GM23338 (cell line): ENCODE results near the gene TEX30. TPM values are rescaled to one million over a fixed set of nuclear protein-coding genes. Genes with fewer than 3 reads are reported as not detected.

Source experiments
- ATAC-seq: fragments of 200-7000 bp; cut with Tn5 transposase; 3 replicates; pipeline ENCODE4 v1.9.1; 2020
- DNase-seq: peaks from one replicate; pipeline ENCODE4 v3.0.0-alpha.2; 2015; ENCODE audit warnings: low spot score
- H2AFZ ChIP-seq: fragments of 200-600 bp; sonication (generic); 2 replicates; pipeline ENCODE4 v1.8.0; 2016; ENCODE audit warnings: antibody characterized with exemption, mild to moderate bottlenecking, moderate library complexity
- H3F3A ChIP-seq: fragments of 200-600 bp; sonication (generic); replicated peaks from 2 replicates; pipeline ENCODE4 v1.8.0; 2017; ENCODE audit warnings: antibody characterized with exemption, mixed run types, low read depth
- H3K27ac ChIP-seq: fragments of 200-600 bp; sonication (generic); 2 replicates; pipeline ENCODE4 v1.6.1; 2016; ENCODE audit warnings: low read depth
- H3K27me3 ChIP-seq: fragments of 200-600 bp; sonication (generic); 2 replicates; pipeline ENCODE4 v1.8.0; 2016; ENCODE audit warnings: mild to moderate bottlenecking, mixed run types, moderate library complexity; ENCODE audit not compliant: insufficient read depth
- H3K36me3 ChIP-seq: fragments of 200-600 bp; sonication (generic); 2 replicates; pipeline ENCODE4 v1.8.0; 2016; ENCODE audit warnings: mild to moderate bottlenecking; ENCODE audit not compliant: insufficient read depth
- H3K4me1 ChIP-seq: fragments of 200-600 bp; sonication (generic); 2 replicates; pipeline ENCODE4 v1.8.0; 2016; ENCODE audit warnings: mild to moderate bottlenecking, moderate library complexity; ENCODE audit not compliant: insufficient read depth
- H3K4me2 ChIP-seq: fragments of 200-600 bp; sonication (generic); 2 replicates; pipeline ENCODE4 v1.7.1; 2017; ENCODE audit warnings: mixed run types
- H3K4me3 ChIP-seq: fragments of 200-600 bp; sonication (generic); 2 replicates; pipeline ENCODE4 v1.6.1; 2016; ENCODE audit warnings: mixed run types
- H3K79me2 ChIP-seq: fragments of 200-600 bp; sonication (generic); replicated peaks from 2 replicates; pipeline ENCODE4 v1.8.0; 2017; ENCODE audit warnings: mild to moderate bottlenecking; ENCODE audit not compliant: insufficient read depth
- H3K9me2 ChIP-seq: fragments of 200-600 bp; sonication (generic); 2 replicates; pipeline ENCODE4 v1.8.0; 2017; ENCODE audit not compliant: insufficient read depth
- H4K20me1 ChIP-seq: fragments of 200-600 bp; sonication (generic); replicated peaks from 2 replicates; pipeline ENCODE4 v1.8.0; 2017; ENCODE audit warnings: mild to moderate bottlenecking; ENCODE audit not compliant: insufficient read depth
- H3K27ac Mint-ChIP-seq: 2 replicates; pipeline ENCODE4 v1.8.0; 2020; ENCODE audit warnings: inconsistent platforms, mild to moderate bottlenecking, moderate library complexity, mixed read lengths
- H3K27me3 Mint-ChIP-seq: 3 replicates; pipeline ENCODE4 v1.8.0; 2022; ENCODE audit warnings: low read depth, mild to moderate bottlenecking, moderate library complexity, mixed read lengths, inconsistent platforms; ENCODE audit not compliant: insufficient read depth, poor library complexity
- H3K36me3 Mint-ChIP-seq: 3 replicates; pipeline ENCODE4 v1.8.0; 2021; ENCODE audit warnings: low read depth, mild to moderate bottlenecking, inconsistent platforms, moderate library complexity, mixed read lengths
- H3K4me1 Mint-ChIP-seq: 3 replicates; pipeline ENCODE4 v1.8.0; 2020; ENCODE audit warnings: mild to moderate bottlenecking, inconsistent platforms, mixed read lengths
- H3K4me3 Mint-ChIP-seq: 3 replicates; pipeline ENCODE4 v1.8.0; 2021; ENCODE audit warnings: moderate library complexity, mild to moderate bottlenecking, inconsistent platforms, mixed read lengths
- H3K9me3 Mint-ChIP-seq: 3 replicates; pipeline ENCODE4 v1.8.0; 2020; ENCODE audit warnings: moderate library complexity, mild to moderate bottlenecking, inconsistent platforms, mixed read lengths
- CREB1 ChIP-seq: fragments of 250-450 bp; sonication (Bioruptor Pico); IDR thresholded peaks from 2 replicates; pipeline ENCODE4 v1.5.0; 2020; ENCODE audit warnings: low read depth, mild to moderate bottlenecking, moderate library complexity
- EZH2 ChIP-seq: fragments of 200-600 bp; sonication (generic); IDR thresholded peaks from one replicate; pipeline ENCODE4 v1.8.0; 2017; ENCODE audit warnings: antibody characterized with exemption, mild to moderate bottlenecking, low read depth; ENCODE audit not compliant: unreplicated experiment
- EZH2phosphoT487 ChIP-seq: fragments of 200-600 bp; sonication (generic); IDR thresholded peaks from one replicate; pipeline ENCODE4 v1.8.1; 2018; ENCODE audit warnings: antibody characterized with exemption; ENCODE audit not compliant: unreplicated experiment
- JUNB ChIP-seq: IDR thresholded peaks from one replicate; pipeline ENCODE4 v1.6.1; 2016; ENCODE audit warnings: antibody characterized with exemption; ENCODE audit not compliant: unreplicated experiment
- NANOG ChIP-seq: IDR thresholded peaks from 2 replicates; pipeline ENCODE4 v1.6.1; 2016; ENCODE audit warnings: antibody characterized with exemption, borderline replicate concordance
- POLR2AphosphoS5 ChIP-seq: IDR thresholded peaks from 2 replicates; pipeline ENCODE4 v1.6.1; 2016; ENCODE audit warnings: antibody characterized with exemption, low read depth
- STAT1 ChIP-seq: IDR thresholded peaks from one replicate; pipeline ENCODE4 v1.6.1; 2016; ENCODE audit warnings: antibody characterized with exemption; ENCODE audit not compliant: unreplicated experiment
- ZNF114 ChIP-seq: fragments of 250-450 bp; sonication (Bioruptor Pico); IDR thresholded peaks from 2 replicates; pipeline ENCODE4 v1.5.0; 2020; ENCODE audit warnings: mild to moderate bottlenecking, moderate library complexity
- ZNF331 ChIP-seq: fragments of 250-450 bp; sonication (Bioruptor Pico); IDR thresholded peaks from 2 replicates; pipeline ENCODE4 v1.5.0; 2020; ENCODE audit warnings: low read depth, mild to moderate bottlenecking, moderate library complexity
- polyA plus RNA-seq: library from polyadenylated mRNA; unstranded; fragments of >200 nt; fragmentation: Nextera tagmentation; extraction: Ambion mirVana; gene quantifications from 2 replicates; pipeline ENCODE4 v1.2.1, GENCODE V29; 2016
- total RNA-seq: library from RNA; depleted of rRNA; stranded (reverse); fragments of >200 nt; shearing (Covaris generic); gene quantifications from 2 replicates; pipeline ENCODE4 v1.2.3, GENCODE V29; 2014
- TF ChIP-seq, protein P1 (sequence below): fragments of 250-450 bp; sonication (Bioruptor Pico); IDR thresholded peaks from 2 replicates; pipeline ENCODE4 v1.5.0; 2020; ENCODE audit warnings: mild to moderate bottlenecking, moderate library complexity
- TF ChIP-seq, protein P2 (sequence below): IDR thresholded peaks from one replicate; pipeline ENCODE4 v1.6.1; 2018; ENCODE audit warnings: antibody characterized with exemption; ENCODE audit not compliant: unreplicated experiment
- TF ChIP-seq, protein P3 (sequence below): IDR thresholded peaks from 2 replicates; pipeline ENCODE4 v1.6.1; 2016; ENCODE audit warnings: antibody characterized with exemption
- TF ChIP-seq, protein P4 (sequence below), 2 experiments: fragments of 200-600 bp in 1 of 2; sonication (generic) in 1 of 2; conservative IDR thresholded peaks; 2 replicates each; pipeline versions ENCODE4 v1.5.1 to v1.6.1; 2016 to 2017; ENCODE audit warnings: antibody characterized with exemption in 2 of 2, low read depth in 2 of 2, mild to moderate bottlenecking in 2 of 2, moderate library complexity in 1 of 2

The TEX30 gene
- total and polyA plus RNA-seq, 2 experiments from 2014 or later = 6.3 to 28.2 TPM

DNA sequence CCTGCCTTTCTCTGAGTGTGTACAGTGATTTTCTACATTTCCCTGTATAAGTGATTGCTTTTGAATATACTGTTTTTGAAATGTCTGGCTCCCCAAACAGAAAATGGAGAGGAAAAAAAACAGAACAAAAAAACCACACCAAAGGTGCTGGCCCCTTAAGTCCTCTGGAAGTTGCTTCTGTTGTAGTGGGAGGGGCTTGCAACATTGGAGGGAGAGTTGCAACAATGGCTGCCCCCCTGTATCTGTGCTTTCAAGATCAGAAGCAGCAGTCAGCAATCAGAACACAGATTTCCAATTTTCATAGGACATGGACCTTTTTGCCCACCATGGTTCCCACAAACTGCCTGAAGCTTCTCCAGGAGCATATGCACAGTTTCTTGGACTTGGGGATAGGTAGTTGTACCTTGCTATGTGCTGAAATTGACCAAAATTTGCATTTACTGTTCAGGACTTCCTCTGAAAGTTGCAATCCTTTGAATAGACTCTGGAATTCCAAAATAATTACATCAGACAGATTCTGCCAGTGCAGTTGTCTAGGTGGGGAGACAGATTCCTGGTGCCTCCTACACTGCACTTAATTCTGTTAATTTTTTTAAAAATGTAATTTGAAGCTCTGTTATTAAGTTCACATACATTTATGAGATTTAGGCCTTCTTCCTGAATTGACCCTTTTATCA lies 39.2 kb upstream of the TEX30 start:
- Histone ChIP-seq H2AFZ (no peak overlapping the region), H3F3A (no peaks in the 10 kb centered on the region), H3K4me2 (no peak overlapping the region), H3K36me3 (no peaks in the 10 kb centered on the region), H3K9me2 (no peaks in the 10 kb centered on the region), H4K20me1 (no peaks in the 10 kb centered on the region), H3K4me1 (no peaks in the 10 kb centered on the region), H3K4me3 (no peak overlapping the region), H3K79me2 (no peaks in the 10 kb centered on the region), H3K27me3 (no peaks in the 10 kb centered on the region), H3K27ac (no peak overlapping the region)
- Mint-ChIP-seq H3K4me3 (no peak overlapping the region), H3K4me1 (0 out of 3 replicates have a peak, but pooled peaks cover 3% of the 10 kb centered on the region), H3K27ac (no peak overlapping the region), H3K36me3 (peaks cover 10% of the 10 kb centered on the region; the same call in 2 of the 3 replicates), H3K9me3 (peaks cover 5% of the 10 kb centered on the region; the same call in 1 of the 3 replicates), H3K27me3 (no peaks in the 10 kb centered on the region)
- TF ChIP-seq STAT1 = no peak
- TF ChIP-seq ZNF331 (CRISPR knock-in tag) = no peak
- no peak for TF ChIP-seq JUNB
- no peak for TF ChIP-seq ZNF114 (CRISPR knock-in tag)
- TF ChIP-seq, protein P1, sequence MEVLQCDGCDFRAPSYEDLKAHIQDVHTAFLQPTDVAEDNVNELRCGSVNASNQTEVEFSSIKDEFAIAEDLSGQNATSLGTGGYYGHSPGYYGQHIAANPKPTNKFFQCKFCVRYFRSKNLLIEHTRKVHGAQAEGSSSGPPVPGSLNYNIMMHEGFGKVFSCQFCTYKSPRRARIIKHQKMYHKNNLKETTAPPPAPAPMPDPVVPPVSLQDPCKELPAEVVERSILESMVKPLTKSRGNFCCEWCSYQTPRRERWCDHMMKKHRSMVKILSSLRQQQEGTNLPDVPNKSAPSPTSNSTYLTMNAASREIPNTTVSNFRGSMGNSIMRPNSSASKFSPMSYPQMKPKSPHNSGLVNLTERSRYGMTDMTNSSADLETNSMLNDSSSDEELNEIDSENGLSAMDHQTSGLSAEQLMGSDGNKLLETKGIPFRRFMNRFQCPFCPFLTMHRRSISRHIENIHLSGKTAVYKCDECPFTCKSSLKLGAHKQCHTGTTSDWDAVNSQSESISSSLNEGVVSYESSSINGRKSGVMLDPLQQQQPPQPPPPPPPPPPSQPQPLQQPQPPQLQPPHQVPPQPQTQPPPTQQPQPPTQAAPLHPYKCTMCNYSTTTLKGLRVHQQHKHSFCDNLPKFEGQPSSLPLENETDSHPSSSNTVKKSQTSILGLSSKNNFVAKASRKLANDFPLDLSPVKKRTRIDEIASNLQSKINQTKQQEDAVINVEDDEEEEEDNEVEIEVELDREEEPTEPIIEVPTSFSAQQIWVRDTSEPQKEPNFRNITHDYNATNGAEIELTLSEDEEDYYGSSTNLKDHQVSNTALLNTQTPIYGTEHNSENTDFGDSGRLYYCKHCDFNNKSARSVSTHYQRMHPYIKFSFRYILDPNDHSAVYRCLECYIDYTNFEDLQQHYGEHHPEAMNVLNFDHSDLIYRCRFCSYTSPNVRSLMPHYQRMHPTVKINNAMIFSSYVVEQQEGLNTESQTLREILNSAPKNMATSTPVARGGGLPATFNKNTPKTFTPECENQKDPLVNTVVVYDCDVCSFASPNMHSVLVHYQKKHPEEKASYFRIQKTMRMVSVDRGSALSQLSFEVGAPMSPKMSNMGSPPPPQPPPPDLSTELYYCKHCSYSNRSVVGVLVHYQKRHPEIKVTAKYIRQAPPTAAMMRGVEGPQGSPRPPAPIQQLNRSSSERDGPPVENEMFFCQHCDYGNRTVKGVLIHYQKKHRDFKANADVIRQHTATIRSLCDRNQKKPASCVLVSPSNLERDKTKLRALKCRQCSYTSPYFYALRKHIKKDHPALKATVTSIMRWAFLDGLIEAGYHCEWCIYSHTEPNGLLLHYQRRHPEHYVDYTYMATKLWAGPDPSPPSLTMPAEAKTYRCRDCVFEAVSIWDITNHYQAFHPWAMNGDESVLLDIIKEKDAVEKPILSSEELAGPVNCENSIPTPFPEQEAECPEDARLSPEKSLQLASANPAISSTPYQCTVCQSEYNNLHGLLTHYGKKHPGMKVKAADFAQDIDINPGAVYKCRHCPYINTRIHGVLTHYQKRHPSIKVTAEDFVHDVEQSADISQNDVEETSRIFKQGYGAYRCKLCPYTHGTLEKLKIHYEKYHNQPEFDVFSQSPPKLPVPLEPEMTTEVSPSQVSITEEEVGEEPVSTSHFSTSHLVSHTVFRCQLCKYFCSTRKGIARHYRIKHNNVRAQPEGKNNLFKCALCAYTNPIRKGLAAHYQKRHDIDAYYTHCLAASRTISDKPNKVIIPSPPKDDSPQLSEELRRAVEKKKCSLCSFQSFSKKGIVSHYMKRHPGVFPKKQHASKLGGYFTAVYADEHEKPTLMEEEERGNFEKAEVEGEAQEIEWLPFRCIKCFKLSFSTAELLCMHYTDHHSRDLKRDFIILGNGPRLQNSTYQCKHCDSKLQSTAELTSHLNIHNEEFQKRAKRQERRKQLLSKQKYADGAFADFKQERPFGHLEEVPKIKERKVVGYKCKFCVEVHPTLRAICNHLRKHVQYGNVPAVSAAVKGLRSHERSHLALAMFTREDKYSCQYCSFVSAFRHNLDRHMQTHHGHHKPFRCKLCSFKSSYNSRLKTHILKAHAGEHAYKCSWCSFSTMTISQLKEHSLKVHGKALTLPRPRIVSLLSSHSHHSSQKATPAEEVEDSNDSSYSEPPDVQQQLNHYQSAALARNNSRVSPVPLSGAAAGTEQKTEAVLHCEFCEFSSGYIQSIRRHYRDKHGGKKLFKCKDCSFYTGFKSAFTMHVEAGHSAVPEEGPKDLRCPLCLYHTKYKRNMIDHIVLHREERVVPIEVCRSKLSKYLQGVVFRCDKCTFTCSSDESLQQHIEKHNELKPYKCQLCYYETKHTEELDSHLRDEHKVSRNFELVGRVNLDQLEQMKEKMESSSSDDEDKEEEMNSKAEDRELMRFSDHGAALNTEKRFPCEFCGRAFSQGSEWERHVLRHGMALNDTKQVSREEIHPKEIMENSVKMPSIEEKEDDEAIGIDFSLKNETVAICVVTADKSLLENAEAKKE (CRISPR knock-in tag) = no peak
- no peak for TF ChIP-seq NANOG
- no peak for TF ChIP-seq POLR2AphosphoS5
- TF ChIP-seq CREB1 (CRISPR knock-in tag) = no peak
- TF ChIP-seq, protein P2, sequence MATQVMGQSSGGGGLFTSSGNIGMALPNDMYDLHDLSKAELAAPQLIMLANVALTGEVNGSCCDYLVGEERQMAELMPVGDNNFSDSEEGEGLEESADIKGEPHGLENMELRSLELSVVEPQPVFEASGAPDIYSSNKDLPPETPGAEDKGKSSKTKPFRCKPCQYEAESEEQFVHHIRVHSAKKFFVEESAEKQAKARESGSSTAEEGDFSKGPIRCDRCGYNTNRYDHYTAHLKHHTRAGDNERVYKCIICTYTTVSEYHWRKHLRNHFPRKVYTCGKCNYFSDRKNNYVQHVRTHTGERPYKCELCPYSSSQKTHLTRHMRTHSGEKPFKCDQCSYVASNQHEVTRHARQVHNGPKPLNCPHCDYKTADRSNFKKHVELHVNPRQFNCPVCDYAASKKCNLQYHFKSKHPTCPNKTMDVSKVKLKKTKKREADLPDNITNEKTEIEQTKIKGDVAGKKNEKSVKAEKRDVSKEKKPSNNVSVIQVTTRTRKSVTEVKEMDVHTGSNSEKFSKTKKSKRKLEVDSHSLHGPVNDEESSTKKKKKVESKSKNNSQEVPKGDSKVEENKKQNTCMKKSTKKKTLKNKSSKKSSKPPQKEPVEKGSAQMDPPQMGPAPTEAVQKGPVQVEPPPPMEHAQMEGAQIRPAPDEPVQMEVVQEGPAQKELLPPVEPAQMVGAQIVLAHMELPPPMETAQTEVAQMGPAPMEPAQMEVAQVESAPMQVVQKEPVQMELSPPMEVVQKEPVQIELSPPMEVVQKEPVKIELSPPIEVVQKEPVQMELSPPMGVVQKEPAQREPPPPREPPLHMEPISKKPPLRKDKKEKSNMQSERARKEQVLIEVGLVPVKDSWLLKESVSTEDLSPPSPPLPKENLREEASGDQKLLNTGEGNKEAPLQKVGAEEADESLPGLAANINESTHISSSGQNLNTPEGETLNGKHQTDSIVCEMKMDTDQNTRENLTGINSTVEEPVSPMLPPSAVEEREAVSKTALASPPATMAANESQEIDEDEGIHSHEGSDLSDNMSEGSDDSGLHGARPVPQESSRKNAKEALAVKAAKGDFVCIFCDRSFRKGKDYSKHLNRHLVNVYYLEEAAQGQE = no peak
- TF ChIP-seq EZH2 = no peak
- TF ChIP-seq EZH2phosphoT487 = no peak
- TF ChIP-seq, protein P3, sequence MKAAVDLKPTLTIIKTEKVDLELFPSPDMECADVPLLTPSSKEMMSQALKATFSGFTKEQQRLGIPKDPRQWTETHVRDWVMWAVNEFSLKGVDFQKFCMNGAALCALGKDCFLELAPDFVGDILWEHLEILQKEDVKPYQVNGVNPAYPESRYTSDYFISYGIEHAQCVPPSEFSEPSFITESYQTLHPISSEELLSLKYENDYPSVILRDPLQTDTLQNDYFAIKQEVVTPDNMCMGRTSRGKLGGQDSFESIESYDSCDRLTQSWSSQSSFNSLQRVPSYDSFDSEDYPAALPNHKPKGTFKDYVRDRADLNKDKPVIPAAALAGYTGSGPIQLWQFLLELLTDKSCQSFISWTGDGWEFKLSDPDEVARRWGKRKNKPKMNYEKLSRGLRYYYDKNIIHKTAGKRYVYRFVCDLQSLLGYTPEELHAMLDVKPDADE = no peak
- TF ChIP-seq, protein P4, sequence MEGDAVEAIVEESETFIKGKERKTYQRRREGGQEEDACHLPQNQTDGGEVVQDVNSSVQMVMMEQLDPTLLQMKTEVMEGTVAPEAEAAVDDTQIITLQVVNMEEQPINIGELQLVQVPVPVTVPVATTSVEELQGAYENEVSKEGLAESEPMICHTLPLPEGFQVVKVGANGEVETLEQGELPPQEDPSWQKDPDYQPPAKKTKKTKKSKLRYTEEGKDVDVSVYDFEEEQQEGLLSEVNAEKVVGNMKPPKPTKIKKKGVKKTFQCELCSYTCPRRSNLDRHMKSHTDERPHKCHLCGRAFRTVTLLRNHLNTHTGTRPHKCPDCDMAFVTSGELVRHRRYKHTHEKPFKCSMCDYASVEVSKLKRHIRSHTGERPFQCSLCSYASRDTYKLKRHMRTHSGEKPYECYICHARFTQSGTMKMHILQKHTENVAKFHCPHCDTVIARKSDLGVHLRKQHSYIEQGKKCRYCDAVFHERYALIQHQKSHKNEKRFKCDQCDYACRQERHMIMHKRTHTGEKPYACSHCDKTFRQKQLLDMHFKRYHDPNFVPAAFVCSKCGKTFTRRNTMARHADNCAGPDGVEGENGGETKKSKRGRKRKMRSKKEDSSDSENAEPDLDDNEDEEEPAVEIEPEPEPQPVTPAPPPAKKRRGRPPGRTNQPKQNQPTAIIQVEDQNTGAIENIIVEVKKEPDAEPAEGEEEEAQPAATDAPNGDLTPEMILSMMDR (conservative IDR thresholded peaks at IDR 0.05; ENCODE audit: low read depth in 2 of 2) = no peak
- ATAC-seq (no peak), DNase-seq (peak; percentile 32)
